B cell (primary cell): Measurements from ENCODE around the gene RABL2B. TPM values are rescaled to one million over a fixed set of nuclear protein-coding genes. Genes with fewer than 3 reads are reported as not detected.
A peak's percentile ranks its signal among the peaks of the same experiment; 100 is the strongest.

Experiments used
- ATAC-seq: fragments of 200-7000 bp; cut with Tn5 transposase; one replicate; pipeline ENCODE4 v1.10.0; 2021; ENCODE audit warnings: low read depth, mild to moderate bottlenecking, moderate number of reproducible peaks, moderate library complexity
- CTCF ChIA-PET: fragments of 350-600 bp; sonication (Branson Sonifier 250); formaldehyde crosslinking; loops from one replicate; lab custom pipeline; 2021; ENCODE audit warnings: antibody characterized with exemption, inconsistent platforms; lab: Charles Lee
- POLR2A ChIA-PET: fragments of 350-600 bp; sonication (Branson Sonifier 250); formaldehyde crosslinking; loops from one replicate; lab custom pipeline; 2021; ENCODE audit warnings: antibody characterized with exemption; lab: Charles Lee
- DNase-seq: peaks from one replicate; pipeline ENCODE4 v3.0.0; 2013
- H2AFZ ChIP-seq: 2 replicates; pipeline ENCODE4 v1.6.1; 2012; ENCODE audit warnings: mild to moderate bottlenecking, low read depth, low read length; ENCODE audit not compliant: insufficient read depth, poor library complexity, severe bottlenecking
- H3K27ac ChIP-seq, 2 donors: 1 replicate in 1 of 2; 2 replicates in 1 of 2; pipeline ENCODE4 v1.5.1; 2012 to 2013; ENCODE audit warnings: low read length in 2 of 2, mild to moderate bottlenecking in 2 of 2, moderate library complexity in 1 of 2
- H3K27me3 ChIP-seq, 4 experiments: fragments of 200-600 bp in 1 of 4; sonication (generic) in 1 of 4; replicated peaks in 1 of 4; 1 replicate in 2 of 4; 2 replicates in 2 of 4; pipeline versions ENCODE4 v1.6.1 to v1.7.0; 2013 to 2016; ENCODE audit warnings: low read length in 3 of 4, mild to moderate bottlenecking in 2 of 4, mixed read lengths in 1 of 4, moderate library complexity in 1 of 4; ENCODE audit not compliant: insufficient read depth in 4 of 4, control insufficient read depth in 3 of 4; ENCODE audit errors: control extremely low read depth in 1 of 4
- H3K36me3 ChIP-seq, 2 experiments: replicated peaks in 1 of 2; 1 replicate in 1 of 2; 2 replicates in 1 of 2; pipeline versions ENCODE4 v1.6.1 to v1.7.1; 2013; ENCODE audit warnings: low read length in 1 of 2; ENCODE audit not compliant: insufficient read depth in 2 of 2, control insufficient read depth in 1 of 2; ENCODE audit errors: control extremely low read depth in 1 of 2, extremely low read depth in 1 of 2
- H3K4me1 ChIP-seq, 2 donors: fragments of 200-600 bp in 1 of 2; sonication (generic) in 1 of 2; 1 replicate in 1 of 2; 2 replicates in 1 of 2; pipeline versions ENCODE4 v1.5.1 to v1.6.1; 2013 to 2017; ENCODE audit warnings: low read length in 2 of 2; ENCODE audit not compliant: control insufficient read depth in 2 of 2, insufficient read depth in 2 of 2
- H3K4me2 ChIP-seq: replicated peaks from 2 replicates; pipeline ENCODE3; 2012; ENCODE audit warnings: mild to moderate bottlenecking, low read depth, low read length; ENCODE audit not compliant: poor library complexity, severe bottlenecking
- H3K4me3 ChIP-seq, 5 experiments: fragments of 200-600 bp in 1 of 5; sonication (generic) in 1 of 5; 1 replicate in 3 of 5; 2 replicates in 2 of 5; pipeline versions ENCODE4 v1.5.1 to v1.7.0; 2011 to 2016; ENCODE audit warnings: low read length in 4 of 5, mild to moderate bottlenecking in 4 of 5, low read depth in 2 of 5, control low read depth in 1 of 5, moderate library complexity in 1 of 5; ENCODE audit not compliant: insufficient read depth in 1 of 5; ENCODE audit errors: control extremely low read depth in 1 of 5, extremely low read depth in 1 of 5
- H3K79me2 ChIP-seq: fragments of 200-600 bp; sonication (generic); one replicate; pipeline ENCODE4 v1.6.0; 2016; ENCODE audit warnings: low read length; ENCODE audit not compliant: control insufficient read depth, insufficient read depth
- H3K9ac ChIP-seq: fragments of 200-600 bp; sonication (generic); 2 replicates; pipeline ENCODE4 v1.6.1; 2017; ENCODE audit warnings: mild to moderate bottlenecking, low read length, moderate library complexity
- H3K9me3 ChIP-seq, 3 donors: one replicate each; pipeline versions ENCODE4 v1.6.1 to v1.7.1; 2013; ENCODE audit warnings: low read length in 2 of 3; ENCODE audit not compliant: control insufficient read depth in 2 of 3, insufficient read depth in 1 of 3; ENCODE audit errors: control extremely low read depth in 1 of 3
- H4K20me1 ChIP-seq: 2 replicates; pipeline ENCODE4 v1.6.0; 2012; ENCODE audit warnings: mild to moderate bottlenecking, low read length; ENCODE audit not compliant: insufficient read depth, control insufficient read depth, poor library complexity, severe bottlenecking
- H3K27ac Mint-ChIP-seq: one replicate; pipeline ENCODE4 v1.8.0; 2021; ENCODE audit warnings: mixed read lengths
- H3K27me3 Mint-ChIP-seq: one replicate; pipeline ENCODE4 v1.8.0; 2021; ENCODE audit warnings: mixed read lengths
- H3K4me1 Mint-ChIP-seq: one replicate; pipeline ENCODE4 v1.8.0; 2021; ENCODE audit warnings: mixed read lengths
- H3K4me3 Mint-ChIP-seq: one replicate; pipeline ENCODE4 v1.8.0; 2021; ENCODE audit warnings: mixed read lengths
- H3K9me3 Mint-ChIP-seq: one replicate; pipeline ENCODE4 v1.8.0; 2022; ENCODE audit warnings: mixed read lengths; ENCODE audit not compliant: insufficient read depth
- EZH2 ChIP-seq: IDR thresholded peaks from 2 replicates; pipeline ENCODE4 v1.6.1; 2012; ENCODE audit warnings: borderline replicate concordance, low read depth, mild to moderate bottlenecking, moderate library complexity, low read length; ENCODE audit not compliant: insufficient read depth, poor library complexity, severe bottlenecking
- WGBS: methylation state at CpG from one replicate; pipeline ENCODE4 v1.1.5; 2013; ENCODE audit warnings: missing lambda C conversion rate; ENCODE audit not compliant: insufficient coverage; 5-methylcytosine and 5-hydroxymethylcytosine counted together
- intact Hi-C: fragments of 100-400 bp; cut with micrococcal nuclease; formaldehyde crosslinking; loops from one replicate; pipeline ENCODE4 v1.10.0; 2022
- polyA plus RNA-seq: library from polyadenylated mRNA; depleted of rRNA; stranded (reverse); fragments of >200 nt; gene quantifications from 2 replicates; pipeline ENCODE4 v1.2.3, GENCODE V29; 2012
- total RNA-seq, 2 donors: library from RNA; stranded (reverse); fragments of 120-200 nt in 1 of 2; gene quantifications; 1 replicate in 1 of 2; 2 replicates in 1 of 2; pipeline versions ENCODE4 v1.2.3 to v1.2.4, GENCODE V29; 2013 to 2022
- TF ChIP-seq, protein P1 (sequence below): fragments of 200-600 bp; IDR thresholded peaks from one replicate; pipeline ENCODE4 v1.8.0; 2022; ENCODE audit warnings: antibody characterized with exemption, mild to moderate bottlenecking

Gene RABL2B
- total and polyA plus RNA-seq, 2 donors (not counting 1 experiment from before 2014, with no cell fraction given): 93.1 to 99.0 TPM

DNA sequence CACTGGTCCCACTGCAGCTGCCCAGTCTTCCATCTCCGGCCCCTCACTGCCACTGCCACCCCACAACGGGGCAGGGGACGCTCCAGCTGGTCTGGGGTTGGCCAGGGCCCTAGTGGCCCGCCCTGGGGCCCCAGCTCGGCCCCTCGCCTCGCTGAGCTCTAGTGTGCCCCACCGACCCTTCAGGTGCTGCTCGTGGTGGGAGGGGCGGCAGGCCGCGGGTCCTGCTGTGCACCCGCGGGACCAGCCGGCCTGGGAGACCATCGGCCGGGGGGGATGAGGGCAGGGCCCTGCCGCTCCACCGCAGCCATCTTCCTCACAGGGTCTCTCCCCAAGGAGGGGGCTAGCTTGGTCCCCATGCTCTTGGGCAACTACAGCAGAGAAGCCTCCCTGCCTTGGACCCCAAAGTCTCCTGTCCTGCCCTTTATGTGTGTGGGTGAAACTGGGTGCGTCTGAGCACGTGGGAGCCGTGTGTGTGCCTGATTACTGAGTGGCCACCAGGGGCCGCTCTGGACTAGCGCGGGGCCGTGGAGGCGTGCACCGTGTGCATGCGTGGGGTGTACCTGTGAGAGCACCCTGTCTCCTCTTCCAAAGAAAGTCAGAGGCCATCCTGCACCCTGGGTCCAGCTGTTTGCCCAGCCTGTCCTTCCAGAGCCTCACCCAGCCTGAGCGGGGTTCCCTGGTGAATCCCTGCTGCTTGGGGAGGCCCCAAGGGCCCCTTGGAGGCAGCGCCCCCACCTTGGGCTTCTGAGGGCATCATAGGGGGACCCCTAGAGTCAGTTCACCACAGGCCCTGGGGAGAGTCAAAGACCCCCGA lies 51.4 kb downstream of the RABL2B start:
- Histone ChIP-seq H2AFZ (no peak overlapping the region), H3K9ac (no peak overlapping the region), H3K27ac (no peak overlapping the region), H4K20me1 (no peaks in the 10 kb centered on the region), H3K4me2 (no peak overlapping the region), H3K79me2 (no peaks in the 10 kb centered on the region), H3K36me3 (no peaks in the 10 kb centered on the region), H3K27me3 (no peaks in the 10 kb centered on the region), H3K4me1 (no peaks in the 10 kb centered on the region), H3K4me3 (no peak overlapping the region), H3K9me3 (no peaks in the 10 kb centered on the region)
- peak; percentile 45 for ATAC-seq
- Mint-ChIP-seq H3K27me3 (peaks cover 8% of the 10 kb centered on the region), H3K27ac (no peak overlapping the region), H3K4me1 (peaks cover 7% of the 10 kb centered on the region), H3K4me3 (no peak overlapping the region), H3K9me3 (no peaks in the 10 kb centered on the region)
- DNase-seq: peak; percentile 47
- TF ChIP-seq EZH2: no peak
- TF ChIP-seq, protein P1, sequence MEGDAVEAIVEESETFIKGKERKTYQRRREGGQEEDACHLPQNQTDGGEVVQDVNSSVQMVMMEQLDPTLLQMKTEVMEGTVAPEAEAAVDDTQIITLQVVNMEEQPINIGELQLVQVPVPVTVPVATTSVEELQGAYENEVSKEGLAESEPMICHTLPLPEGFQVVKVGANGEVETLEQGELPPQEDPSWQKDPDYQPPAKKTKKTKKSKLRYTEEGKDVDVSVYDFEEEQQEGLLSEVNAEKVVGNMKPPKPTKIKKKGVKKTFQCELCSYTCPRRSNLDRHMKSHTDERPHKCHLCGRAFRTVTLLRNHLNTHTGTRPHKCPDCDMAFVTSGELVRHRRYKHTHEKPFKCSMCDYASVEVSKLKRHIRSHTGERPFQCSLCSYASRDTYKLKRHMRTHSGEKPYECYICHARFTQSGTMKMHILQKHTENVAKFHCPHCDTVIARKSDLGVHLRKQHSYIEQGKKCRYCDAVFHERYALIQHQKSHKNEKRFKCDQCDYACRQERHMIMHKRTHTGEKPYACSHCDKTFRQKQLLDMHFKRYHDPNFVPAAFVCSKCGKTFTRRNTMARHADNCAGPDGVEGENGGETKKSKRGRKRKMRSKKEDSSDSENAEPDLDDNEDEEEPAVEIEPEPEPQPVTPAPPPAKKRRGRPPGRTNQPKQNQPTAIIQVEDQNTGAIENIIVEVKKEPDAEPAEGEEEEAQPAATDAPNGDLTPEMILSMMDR: peak; percentile 47
- intact Hi-C loops: no loop called here
- CTCF ChIA-PET: no interaction called here
- POLR2A ChIA-PET: no interaction called here
- WGBS: 88% methylated on average over 31 of the region's 32 CpGs

DNA sequence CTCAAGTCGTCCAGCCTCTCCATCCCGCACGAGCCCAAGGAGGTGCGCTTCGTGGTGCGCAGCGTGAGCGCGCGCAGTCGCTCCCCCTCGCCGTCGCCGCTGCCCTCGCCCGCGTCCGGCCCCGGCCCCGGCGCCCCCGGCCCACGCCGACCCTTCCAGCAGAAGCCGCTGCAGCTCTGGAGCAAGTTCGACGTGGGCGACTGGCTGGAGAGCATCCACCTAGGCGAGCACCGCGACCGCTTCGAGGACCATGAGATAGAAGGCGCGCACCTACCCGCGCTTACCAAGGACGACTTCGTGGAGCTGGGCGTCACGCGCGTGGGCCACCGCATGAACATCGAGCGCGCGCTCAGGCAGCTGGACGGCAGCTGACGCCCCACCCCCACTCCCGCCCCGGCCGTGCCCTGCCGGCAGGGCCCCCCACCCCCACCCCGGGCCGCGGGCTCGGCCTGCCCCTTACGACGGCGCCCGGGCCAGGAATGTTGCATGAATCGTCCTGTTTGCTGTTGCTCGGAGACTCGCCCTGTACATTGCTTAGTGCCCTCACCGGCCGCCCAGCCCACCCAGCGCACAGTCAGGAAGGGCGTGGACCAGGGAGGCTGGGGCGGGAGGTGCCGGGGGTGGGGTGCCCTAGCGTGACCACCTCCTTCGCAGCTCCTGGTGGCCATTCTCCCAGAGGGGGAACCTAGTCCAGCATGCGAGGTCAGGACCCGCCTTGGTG lies 52.3 kb downstream of the RABL2B start:
- Histone ChIP-seq H3K4me3 (no peak overlapping the region), H3K27me3 (no peaks in the 10 kb centered on the region), H3K4me2 (no peak overlapping the region), H2AFZ (no peak overlapping the region), H3K9me3 (no peaks in the 10 kb centered on the region), H3K79me2 (no peaks in the 10 kb centered on the region), H3K36me3 (no peaks in the 10 kb centered on the region), H3K27ac (no peak overlapping the region), H4K20me1 (no peaks in the 10 kb centered on the region), H3K9ac (no peak overlapping the region), H3K4me1 (no peaks in the 10 kb centered on the region)
- Mint-ChIP-seq H3K4me1 (peaks cover 7% of the 10 kb centered on the region), H3K4me3 (no peak overlapping the region), H3K27me3 (peaks cover 3% of the 10 kb centered on the region), H3K9me3 (no peaks in the 10 kb centered on the region), H3K27ac (no peak overlapping the region)
- WGBS: 97% methylated on average over 51 of the region's 76 CpGs
- TF ChIP-seq EZH2: no peak
- TF ChIP-seq, protein P1: no peak
- DNase-seq: no peak
- intact Hi-C loops: no loop called here
- POLR2A ChIA-PET: no interaction called here
- CTCF ChIA-PET: no interaction called here
- no peak for ATAC-seq
